ENCODE results near the gene C1orf226.

The C1orf226 gene

DNA sequence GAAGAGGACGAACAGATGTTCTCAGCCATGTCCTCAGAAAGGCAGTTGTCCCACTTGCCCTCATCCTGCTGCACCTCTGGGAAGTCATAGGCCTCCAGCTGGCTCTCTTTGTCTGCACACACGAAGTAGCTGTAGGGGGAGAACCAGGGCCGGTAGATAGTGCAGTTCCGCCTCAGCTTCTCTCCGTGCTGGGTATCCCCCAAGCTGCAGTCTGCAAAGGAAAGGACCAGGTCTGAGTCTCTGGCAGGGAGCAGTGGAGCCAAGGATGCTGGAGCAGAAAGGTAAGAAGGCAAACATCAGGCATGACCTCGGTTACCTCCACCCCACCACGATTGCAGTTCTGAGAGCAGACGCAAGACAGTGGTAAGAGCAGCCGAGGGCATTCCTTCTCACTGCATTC lies 7.1 kb upstream of the C1orf226 start:
- no peak for DNase-seq (ENCODE audit: low read depth)
- no peak overlapping the region for H3K4me3 ChIP-seq (ENCODE audit: low read length)
- TF ChIP-seq, protein P1, sequence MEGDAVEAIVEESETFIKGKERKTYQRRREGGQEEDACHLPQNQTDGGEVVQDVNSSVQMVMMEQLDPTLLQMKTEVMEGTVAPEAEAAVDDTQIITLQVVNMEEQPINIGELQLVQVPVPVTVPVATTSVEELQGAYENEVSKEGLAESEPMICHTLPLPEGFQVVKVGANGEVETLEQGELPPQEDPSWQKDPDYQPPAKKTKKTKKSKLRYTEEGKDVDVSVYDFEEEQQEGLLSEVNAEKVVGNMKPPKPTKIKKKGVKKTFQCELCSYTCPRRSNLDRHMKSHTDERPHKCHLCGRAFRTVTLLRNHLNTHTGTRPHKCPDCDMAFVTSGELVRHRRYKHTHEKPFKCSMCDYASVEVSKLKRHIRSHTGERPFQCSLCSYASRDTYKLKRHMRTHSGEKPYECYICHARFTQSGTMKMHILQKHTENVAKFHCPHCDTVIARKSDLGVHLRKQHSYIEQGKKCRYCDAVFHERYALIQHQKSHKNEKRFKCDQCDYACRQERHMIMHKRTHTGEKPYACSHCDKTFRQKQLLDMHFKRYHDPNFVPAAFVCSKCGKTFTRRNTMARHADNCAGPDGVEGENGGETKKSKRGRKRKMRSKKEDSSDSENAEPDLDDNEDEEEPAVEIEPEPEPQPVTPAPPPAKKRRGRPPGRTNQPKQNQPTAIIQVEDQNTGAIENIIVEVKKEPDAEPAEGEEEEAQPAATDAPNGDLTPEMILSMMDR (conservative IDR thresholded peaks at IDR 0.05; ENCODE audit: low read length) = no peak

- no peak overlapping the region for H3K4me3 ChIP-seq (ENCODE audit: low read length)
- TF ChIP-seq, protein P1 (conservative IDR thresholded peaks at IDR 0.05; ENCODE audit: low read length) = no peak
- no peak for DNase-seq (ENCODE audit: low read depth)
Observed at GRCh38 chr1:162375463-162375862, 6.1 kb upstream of the C1orf226 start.

DNA sequence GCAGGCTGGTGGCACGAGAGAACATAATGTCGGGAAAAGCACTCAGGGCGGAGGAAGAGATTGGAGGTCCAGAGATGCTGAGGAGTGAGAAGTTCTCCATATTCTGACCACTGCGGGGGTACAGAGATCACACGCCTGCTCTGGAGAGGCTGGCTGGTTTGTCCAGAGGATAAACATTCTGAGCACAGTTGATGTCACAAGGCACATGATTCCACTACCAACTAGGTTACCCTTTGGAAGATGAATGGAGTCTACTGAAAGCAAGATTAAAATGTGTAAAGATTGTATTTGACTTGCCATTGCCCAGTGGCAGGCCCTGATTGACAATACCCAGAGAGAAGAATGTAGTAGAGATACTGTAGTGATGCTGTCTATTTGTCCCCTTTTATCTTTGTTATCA lies 4.8 kb upstream of the C1orf226 start, which contains the start of gene SPATA46:
Gene SPATA46 (minus strand): TSS at position 164 of the 400 bp plus-strand sequence. CDS start 64 bp downstream, at position 100.
- DNase-seq (ENCODE audit: low read depth) = no peak
- TF ChIP-seq, protein P1 (conservative IDR thresholded peaks at IDR 0.05; ENCODE audit: low read length) = no peak
- no peak within 1 kb of the TSS for H3K4me3 ChIP-seq (ENCODE audit: low read length)

- no peak for DNase-seq (ENCODE audit: low read depth)
- no peak overlapping the region for H3K4me3 ChIP-seq (ENCODE audit: low read length)
- TF ChIP-seq, protein P1 (conservative IDR thresholded peaks at IDR 0.05; ENCODE audit: low read length) = no peak
Observed at GRCh38 chr1:162380061-162380846, 1.3 kb upstream of the C1orf226 start.

GRCh38 chr1:162381941-162382750 lies 618 bp downstream of the C1orf226 start:
- no peak overlapping the region for H3K4me3 ChIP-seq (ENCODE audit: low read length)
- TF ChIP-seq, protein P1 (conservative IDR thresholded peaks at IDR 0.05; ENCODE audit: low read length) = no peak
- no peak for DNase-seq (ENCODE audit: low read depth)

DNA sequence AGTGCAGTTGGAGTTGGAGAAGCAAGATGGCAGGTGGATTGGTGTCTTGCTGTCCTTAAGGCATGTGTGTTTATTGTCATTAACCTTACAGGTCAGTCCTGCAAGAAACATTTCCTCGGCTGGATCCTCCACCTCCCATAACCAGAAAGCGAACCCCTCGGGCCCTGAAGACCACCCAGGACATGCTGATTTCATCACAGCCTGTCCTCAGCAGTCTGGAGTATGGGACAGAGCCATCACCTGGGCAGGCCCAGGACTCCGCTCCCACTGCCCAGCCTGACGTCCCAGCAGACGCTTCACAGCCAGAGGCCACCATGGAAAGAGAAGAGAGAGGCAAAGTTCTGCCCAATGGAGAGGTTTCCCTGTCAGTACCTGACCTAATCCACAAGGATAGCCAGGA lies 1.6 kb downstream of the C1orf226 start:
- TF ChIP-seq, protein P1 (conservative IDR thresholded peaks at IDR 0.05; ENCODE audit: low read length) = no peak
- no peak for DNase-seq (ENCODE audit: low read depth)
- H3K4me3 ChIP-seq (ENCODE audit: low read length) = no peak overlapping the region

Data from AG10803 (cell line).